Measurements from ENCODE around the gene OTOGL. TPM values are rescaled to one million over a fixed set of nuclear protein-coding genes. Genes with fewer than 3 reads are reported as not detected.

Gene OTOGL
- polyA plus RNA-seq, 1 of the 3 experiments (the other 2 are of a cell fraction), result 0.61 TPM

GRCh38 chr12:80359703-80360102 lies 260.4 kb downstream of the OTOGL start (continued):
- TF ChIP-seq ZBTB33 (IDR thresholded peaks at IDR 0.05; ENCODE audit: borderline replicate concordance, low read depth) (no peak), RAD21 (IDR thresholded peaks at IDR 0.05; ENCODE audit: low read length) (no peak), GATA2 (CRISPR knock-in tag; IDR thresholded peaks at IDR 0.05) (no peak), TCF12 (IDR thresholded peaks at IDR 0.05) (no peak), GABPA (IDR thresholded peaks at IDR 0.05; ENCODE audit: low read depth) (no peak), TAF1 (IDR thresholded peaks at IDR 0.05; ENCODE audit: borderline replicate concordance, low read depth, low read length) (no peak), USF2 (IDR thresholded peaks at IDR 0.05; ENCODE audit: borderline replicate concordance, low read depth, low read length) (no peak), CTCF (IDR thresholded peaks at IDR 0.05) (no peak)

GRCh38 chr12:80364056-80364455 lies 264.7 kb downstream of the OTOGL start:
- H3K79me2 ChIP-seq (ENCODE audit: insufficient read depth), result no peaks in the 10 kb centered on the region
- ChIA-PET CTCF (interaction anchor here (1.1 kb wide), 1 partner anchor 94 kb away, joined by 4 read pairs; no protein-coding TSS in a partner anchor), POLR2A (no interaction called here)
- H3K36me3 ChIP-seq (replicated peaks in 1 of 2; ENCODE audit: control insufficient read depth in 1 of 2, insufficient read depth in 2 of 2, low read length in 1 of 2), result no peaks in the 10 kb centered on the region
- no peaks in the 10 kb centered on the region for H4K20me1 ChIP-seq (ENCODE audit: insufficient read depth)
- no peak overlapping the region for H3K4me2 ChIP-seq
- no peak overlapping the region for H3K27ac ChIP-seq (ENCODE audit: low read depth in 2 of 2, low read length in 1 of 2)
- H3K27me3 ChIP-seq (ENCODE audit: insufficient read depth), result no peaks in the 10 kb centered on the region
- no peak overlapping the region for H3K4me3 ChIP-seq (ENCODE audit: low read depth in 2 of 2, low read length in 1 of 2)
- no peaks in the 10 kb centered on the region for H3F3A ChIP-seq (replicated peaks; ENCODE audit: insufficient read depth)
- H3K9me2 ChIP-seq, result 0 out of 2 replicates have a peak, but pooled peaks cover 3% of the 10 kb centered on the region
- no peak overlapping the region for H2AFZ ChIP-seq (ENCODE audit: low read depth)
- no peaks in the 10 kb centered on the region for H3K4me1 ChIP-seq (ENCODE audit: control insufficient read depth in 1 of 2, insufficient read depth in 2 of 2, low read depth in 1 of 2, low read length in 1 of 2)
- TF ChIP-seq TEAD4 (IDR thresholded peaks at IDR 0.05; ENCODE audit: borderline replicate concordance, insufficient read depth), result no peak
- H3K9ac ChIP-seq, result no peak overlapping the region
- WGBS (ENCODE audit: low lambda C conversion rate), result 4% methylated on average over 3 of the region's 3 CpGs
- DNase-seq, result no peak
- 0 out of 2 replicates have a peak, but pooled peaks cover 6% of the 10 kb centered on the region for H3K9me3 ChIP-seq

GRCh38 chr12:80373666-80374065 lies 274.3 kb downstream of the OTOGL start:
- Histone ChIP-seq H3K9me3 (no peaks in the 10 kb centered on the region), H3K4me2 (no peak overlapping the region), H3K9me2 (no peaks in the 10 kb centered on the region), H3K27me3 (ENCODE audit: insufficient read depth) (no peaks in the 10 kb centered on the region), H3K4me3 (ENCODE audit: low read depth in 2 of 2, low read length in 1 of 2) (no peak overlapping the region), H3K9ac (no peak overlapping the region), H3K4me1 (ENCODE audit: control insufficient read depth in 1 of 2, insufficient read depth in 2 of 2, low read depth in 1 of 2, low read length in 1 of 2) (no peaks in the 10 kb centered on the region), H3F3A (replicated peaks; ENCODE audit: insufficient read depth) (no peaks in the 10 kb centered on the region), H4K20me1 (ENCODE audit: insufficient read depth) (no peaks in the 10 kb centered on the region), H2AFZ (ENCODE audit: low read depth) (no peak overlapping the region), H3K36me3 (replicated peaks in 1 of 2; ENCODE audit: control insufficient read depth in 1 of 2, insufficient read depth in 2 of 2, low read length in 1 of 2) (no peaks in the 10 kb centered on the region), H3K79me2 (ENCODE audit: insufficient read depth) (no peaks in the 10 kb centered on the region), H3K27ac (ENCODE audit: low read depth in 2 of 2, low read length in 1 of 2) (no peak overlapping the region)
- 19% methylated on average over 4 of the region's 4 CpGs for WGBS (ENCODE audit: low lambda C conversion rate)
- no peak for DNase-seq
- ChIA-PET POLR2A (no interaction called here), CTCF (no interaction called here)
- TF ChIP-seq GATA2 (CRISPR knock-in tag; IDR thresholded peaks at IDR 0.05), result no peak
- TF ChIP-seq CHD2 (IDR thresholded peaks at IDR 0.05; ENCODE audit: low read length, partially characterized antibody), result no peak
- no peak for TF ChIP-seq MEF2A (IDR thresholded peaks at IDR 0.05; ENCODE audit: borderline replicate concordance, low read depth)
- TF ChIP-seq FOSL2 (IDR thresholded peaks at IDR 0.05; ENCODE audit: borderline replicate concordance, low read depth), result no peak
- TF ChIP-seq USF2 (IDR thresholded peaks at IDR 0.05; ENCODE audit: borderline replicate concordance, low read depth, low read length), result no peak
- no peak for TF ChIP-seq YY1 (IDR thresholded peaks at IDR 0.05; ENCODE audit: low read depth)
- TF ChIP-seq SMC3 (IDR thresholded peaks at IDR 0.05; ENCODE audit: low read depth, low read length), result no peak
- no peak for TF ChIP-seq RFX5 (IDR thresholded peaks at IDR 0.05; ENCODE audit: low read length)
- TF ChIP-seq JUND (IDR thresholded peaks at IDR 0.05), result no peak
- no peak for TF ChIP-seq NFIC (IDR thresholded peaks at IDR 0.05; ENCODE audit: borderline replicate concordance)
- TF ChIP-seq FOXJ3 (CRISPR knock-in tag; IDR thresholded peaks at IDR 0.05), result no peak
- TF ChIP-seq SIN3A (IDR thresholded peaks at IDR 0.05; ENCODE audit: borderline replicate concordance, low read depth, low read length), result no peak
- no peak for TF ChIP-seq NRF1 (IDR thresholded peaks at IDR 0.05; ENCODE audit: low read depth, low read length)
- TF ChIP-seq RXRA (IDR thresholded peaks at IDR 0.05; ENCODE audit: borderline replicate concordance, low read depth), result no peak
